Putamen (tissue), 1 donor: ENCODE measurements around the gene TPO.
"Not testable (repeated sequence)": the region's sequence is repeated elsewhere in the genome, so short reads cannot be mapped to it uniquely, and the experiment has no call there.

Experiments
- DNase-seq: peaks from one replicate; pipeline ENCODE4 v3.0.0-alpha.2; 2016; ENCODE audit warnings: low spot score

TPO gene

DNA sequence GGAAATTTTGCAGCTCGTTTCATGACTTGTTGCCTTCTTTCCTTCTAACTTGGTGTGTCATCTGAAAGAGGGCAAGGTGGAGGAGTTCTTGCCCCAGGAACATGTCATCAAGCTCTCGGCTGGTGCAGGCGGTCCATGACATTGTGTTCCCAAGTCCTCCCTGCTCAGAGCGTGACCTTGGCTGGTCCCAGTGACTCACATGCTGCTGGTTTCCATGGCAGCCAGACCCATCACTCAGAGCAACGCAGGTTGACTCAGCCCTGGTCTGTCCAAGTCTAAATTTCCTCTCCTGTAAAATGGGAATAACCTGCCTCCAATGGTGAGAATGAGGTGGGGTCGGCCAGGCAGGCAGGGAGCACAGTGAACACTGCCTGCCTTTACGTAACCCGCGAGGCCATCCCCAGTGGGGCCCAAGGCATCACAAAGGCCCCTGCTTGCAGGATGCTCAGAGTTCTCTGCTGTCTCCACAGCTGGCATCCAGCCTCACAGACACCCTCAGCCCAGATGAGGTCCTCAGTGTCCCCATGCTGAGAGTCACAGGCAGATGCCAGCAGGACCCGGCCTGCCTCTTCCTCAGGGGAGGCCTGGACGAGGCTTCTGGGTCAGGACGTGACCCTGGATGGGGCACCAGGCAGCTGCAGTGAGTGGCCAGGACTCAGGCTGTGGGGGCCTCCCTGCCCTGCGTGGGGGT, 143.7 kb downstream of the TPO start:
- no peak for DNase-seq

DNA sequence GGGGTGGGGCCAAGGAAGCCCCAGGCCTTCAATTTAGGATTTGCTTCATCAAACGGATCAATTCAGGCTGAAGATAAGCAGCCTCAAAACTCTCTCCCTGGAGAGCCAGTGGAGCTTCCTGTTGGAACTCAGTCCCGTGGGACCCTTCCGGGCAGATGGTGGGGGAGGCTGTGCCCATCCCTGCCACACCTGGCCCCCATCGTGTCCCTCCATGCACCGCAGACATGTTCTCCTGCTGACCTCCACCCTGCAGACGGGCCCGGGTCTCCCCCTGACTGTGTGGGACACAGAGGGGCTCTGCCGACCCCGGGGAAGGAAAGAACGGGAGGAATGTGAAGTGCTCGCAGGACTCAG, 144.2 kb downstream of the TPO start:
- DNase-seq, result no peak

DNA sequence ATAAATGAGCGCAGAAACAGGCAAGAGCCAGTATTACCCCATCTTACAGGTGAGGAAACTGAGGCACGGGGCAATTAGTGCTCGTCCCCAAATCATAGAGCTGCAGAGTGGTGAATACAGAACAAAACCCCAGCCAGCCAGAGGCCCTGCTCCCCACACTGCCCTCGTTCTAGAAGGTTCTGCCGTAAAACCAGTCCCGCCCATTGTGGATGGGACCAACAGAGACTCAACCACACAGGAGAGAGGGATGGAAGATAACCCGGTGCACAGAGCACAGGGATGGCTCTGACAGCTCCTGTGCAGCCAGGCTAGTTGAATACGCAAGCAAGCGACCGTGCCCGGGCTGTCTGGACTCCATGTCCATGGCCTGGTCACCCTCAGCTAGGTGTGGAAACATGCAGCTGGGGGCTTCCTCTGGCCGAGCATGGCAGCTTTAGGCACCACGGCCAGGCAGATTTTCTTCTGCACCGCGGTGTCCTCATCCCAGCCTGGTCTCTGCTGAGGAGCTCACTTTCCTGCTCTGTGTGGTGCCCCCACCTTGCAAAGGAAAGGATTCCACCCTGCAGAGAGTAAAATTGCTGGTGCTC, 146.4 kb downstream of the TPO start:
- no peak for DNase-seq

DNA sequence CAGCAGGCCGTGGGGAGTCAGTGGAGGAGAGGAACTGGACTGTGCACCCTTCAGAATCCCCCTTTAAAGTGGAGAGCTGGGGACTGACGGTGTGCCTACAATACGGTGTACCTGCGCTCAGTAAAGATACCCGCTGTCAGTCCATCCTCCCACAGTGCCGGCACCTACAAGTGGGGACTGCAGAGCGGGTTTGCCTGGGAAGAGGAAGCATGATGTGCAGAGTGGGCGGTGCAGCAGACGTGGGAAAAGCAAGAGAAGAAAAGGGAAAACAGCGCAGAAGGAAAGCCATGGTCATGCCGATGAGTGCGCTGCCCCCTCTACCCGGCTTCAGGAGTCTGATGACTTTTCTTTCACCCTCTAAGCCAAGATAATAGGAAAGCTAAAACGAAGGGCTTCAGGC, 148.0 kb downstream of the TPO start:
- no peak for DNase-seq

DNA sequence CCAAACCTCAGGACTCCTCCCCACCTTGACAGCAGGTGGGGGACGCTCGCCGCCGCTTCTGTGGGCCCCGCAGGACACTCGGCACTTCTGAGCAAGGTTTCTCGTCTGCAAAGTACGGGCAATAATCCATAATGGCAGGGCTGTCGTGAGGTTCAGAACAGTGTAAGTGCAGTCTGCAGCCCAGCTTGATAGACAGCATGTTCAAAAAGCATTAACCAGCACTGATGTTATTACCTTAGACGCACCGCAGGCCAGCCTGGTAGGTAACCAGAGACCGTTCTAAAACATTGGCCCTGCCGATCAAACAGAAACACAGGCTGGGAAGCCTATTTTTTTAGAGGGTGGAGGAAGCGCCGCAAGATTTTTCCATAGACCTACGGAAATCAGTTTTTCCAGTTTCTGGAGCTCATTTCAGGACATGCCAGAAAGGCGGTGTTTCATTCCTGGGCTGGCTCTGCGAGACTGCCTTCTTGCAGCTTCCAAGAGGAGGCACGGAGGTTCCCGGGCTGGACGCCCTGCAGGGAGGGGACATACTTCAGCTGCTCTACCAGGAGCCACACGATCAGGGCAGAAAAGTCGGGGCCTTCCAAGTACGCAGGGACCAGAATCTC, 148.7 kb downstream of the TPO start:
- DNase-seq, result no peak

DNA sequence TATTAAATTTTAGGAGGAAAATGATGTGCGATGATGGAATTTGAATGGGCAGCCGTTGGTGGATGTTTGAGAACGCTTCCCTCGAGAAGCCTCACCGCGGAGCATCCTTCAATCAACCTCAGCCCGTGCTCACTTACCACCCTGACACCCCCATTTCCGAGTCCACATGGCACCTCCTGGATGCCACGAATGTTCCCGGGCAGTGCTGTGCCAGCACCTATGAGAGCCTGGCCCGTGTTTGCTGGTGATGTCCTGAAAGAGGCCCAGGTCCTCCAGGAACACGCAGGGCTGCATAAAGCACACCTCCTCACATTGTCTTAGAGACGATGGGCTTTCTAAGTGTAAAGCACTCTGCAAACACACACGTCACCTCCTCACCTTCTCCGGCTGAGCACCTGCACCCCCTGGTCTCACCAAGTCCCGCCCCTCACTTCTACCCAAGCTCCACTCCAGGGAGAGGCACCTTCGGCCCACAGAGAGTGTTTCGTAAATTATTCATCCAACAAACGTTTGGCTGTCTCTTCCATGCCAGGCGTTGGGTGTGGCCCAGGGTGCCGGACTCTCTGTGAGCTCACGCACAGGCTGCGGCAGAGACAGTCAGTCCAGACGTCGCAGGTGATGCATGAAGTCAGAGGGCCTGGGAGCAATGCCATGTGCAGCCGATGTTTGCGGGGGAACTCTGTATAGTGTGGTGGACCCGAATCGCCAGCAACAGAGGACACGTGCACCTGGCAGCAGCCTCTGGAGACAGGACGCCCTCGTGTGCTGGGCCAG, 150.0 kb downstream of the TPO start:
- no peak for DNase-seq

DNA sequence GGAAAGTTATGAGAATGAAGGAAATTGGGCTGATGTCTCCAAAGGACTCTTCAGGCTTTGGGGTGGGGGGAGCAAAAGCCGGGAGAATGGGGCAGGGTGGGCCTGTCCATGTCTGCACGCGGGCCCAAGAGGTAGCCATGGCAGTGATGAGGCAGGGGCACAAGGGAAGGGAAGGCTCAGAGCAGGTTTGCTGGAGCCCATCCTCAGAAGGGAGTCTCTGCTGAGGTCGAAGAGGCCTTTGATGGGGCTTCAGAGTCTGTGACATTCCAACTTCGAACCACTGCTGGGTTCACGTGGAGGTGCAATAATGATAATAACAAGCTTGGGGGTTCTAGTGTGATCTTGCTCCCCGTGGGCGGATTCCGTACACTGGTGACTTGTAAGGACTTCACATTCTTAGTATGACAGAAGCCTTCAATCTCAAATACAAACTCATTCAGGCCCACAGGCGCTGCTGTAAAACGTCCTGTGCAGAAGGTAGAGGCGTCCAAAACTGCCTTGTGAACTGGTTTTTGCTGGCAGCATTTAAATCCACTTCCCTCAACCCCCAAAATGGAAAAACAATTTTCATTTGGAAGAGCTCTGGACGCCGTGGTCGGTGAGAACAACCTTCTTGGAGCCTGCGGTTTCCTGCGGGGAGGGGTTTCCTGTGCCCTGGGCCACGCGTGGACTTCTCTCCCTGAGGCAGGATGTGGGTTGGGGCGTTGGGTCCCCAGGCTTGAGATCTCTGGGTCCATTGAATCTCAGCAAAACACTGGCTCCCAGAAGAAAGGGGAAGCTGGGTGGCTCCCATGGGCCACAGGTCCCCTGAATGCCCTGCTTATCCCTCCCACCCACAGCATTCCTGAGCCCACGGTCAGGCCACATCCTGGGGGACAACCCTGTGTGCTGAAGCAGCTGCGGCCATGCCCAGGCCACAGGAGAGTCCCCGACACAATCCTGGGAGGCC, 151.0 kb downstream of the TPO start:
- no peak for DNase-seq

DNA sequence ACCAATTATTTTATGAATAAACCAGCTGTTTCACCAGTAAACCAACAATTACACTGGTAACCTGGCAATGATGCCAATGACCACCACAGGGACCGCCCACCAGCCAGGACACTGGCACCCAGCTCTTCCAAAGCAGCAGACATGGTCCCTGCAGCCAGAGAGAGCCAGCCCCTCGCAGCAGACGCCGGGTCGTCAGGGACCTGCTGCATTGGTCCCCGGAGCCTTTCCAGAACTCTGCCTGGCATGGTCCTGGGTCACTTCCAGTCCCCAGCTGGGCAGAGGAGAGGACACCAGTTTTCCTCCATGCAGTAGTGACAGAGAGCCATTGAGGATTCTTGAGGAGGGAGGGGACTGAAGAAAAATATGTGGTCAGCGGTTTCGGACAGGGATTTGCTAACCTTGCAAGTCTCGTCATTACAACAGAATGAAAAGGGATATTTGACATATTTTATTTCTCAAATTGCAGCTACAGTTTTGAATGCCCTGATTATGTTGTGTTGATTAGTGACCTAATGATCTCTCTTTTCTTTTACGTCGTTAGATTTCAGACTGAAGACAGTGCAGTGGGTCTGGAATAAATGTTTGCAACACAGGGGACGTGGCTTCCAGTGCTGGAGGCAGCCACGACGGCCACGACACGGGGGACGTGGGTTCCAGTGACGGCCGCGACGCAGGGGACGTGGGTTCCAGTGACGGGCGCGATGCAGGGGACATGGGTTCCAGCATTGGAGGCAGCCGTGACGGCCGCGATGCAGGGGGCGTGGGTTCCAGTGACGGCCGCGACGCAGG, 154.5 kb downstream of the TPO start:
- DNase-seq, result no peak

DNA sequence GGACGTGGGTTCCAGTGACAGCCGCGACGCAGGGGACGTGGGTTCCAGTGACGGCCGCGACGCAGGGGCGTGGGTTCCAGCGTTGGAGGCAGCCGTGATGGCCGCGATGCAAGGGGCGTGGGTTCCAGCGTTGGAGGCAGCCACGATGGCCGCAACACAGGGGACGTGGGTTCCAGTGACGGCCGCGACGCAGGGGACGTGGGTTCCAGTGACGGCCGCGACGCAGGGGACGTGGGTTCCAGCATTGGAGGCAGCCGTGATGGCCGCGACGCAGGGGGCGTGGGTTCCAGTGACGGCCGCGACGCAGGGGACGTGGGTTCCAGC, 155.0 kb downstream of the TPO start:
- not testable (repeated sequence) for DNase-seq

DNA sequence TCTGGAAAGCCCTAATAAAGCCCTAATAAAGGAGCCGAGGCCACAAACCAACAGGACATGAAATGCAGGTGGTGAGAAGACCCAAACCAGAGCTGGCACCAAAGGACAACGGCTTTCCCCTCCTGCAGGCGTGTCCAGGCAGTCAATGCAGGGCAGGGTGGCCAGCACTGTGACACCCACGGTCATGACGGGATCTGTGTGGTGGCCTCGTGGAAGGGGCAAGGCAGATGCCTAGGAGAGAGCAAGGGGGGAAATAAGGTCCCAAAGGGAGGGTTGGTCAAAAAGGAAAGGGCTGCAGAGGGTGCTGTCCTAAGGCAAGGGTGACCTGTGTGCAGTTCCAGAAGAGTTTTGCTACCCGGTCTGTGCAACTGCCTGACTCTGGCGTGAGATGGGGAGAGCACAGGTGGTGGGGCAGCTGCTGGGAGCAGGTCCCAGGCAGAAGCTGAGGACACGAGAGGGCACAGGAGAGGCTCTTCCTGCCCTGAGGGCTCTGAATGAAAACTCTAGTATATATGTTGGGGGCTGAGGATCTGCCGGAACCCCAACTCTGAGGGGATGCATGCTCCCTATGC, 156.7 kb downstream of the TPO start:
- DNase-seq, result no peak

DNA sequence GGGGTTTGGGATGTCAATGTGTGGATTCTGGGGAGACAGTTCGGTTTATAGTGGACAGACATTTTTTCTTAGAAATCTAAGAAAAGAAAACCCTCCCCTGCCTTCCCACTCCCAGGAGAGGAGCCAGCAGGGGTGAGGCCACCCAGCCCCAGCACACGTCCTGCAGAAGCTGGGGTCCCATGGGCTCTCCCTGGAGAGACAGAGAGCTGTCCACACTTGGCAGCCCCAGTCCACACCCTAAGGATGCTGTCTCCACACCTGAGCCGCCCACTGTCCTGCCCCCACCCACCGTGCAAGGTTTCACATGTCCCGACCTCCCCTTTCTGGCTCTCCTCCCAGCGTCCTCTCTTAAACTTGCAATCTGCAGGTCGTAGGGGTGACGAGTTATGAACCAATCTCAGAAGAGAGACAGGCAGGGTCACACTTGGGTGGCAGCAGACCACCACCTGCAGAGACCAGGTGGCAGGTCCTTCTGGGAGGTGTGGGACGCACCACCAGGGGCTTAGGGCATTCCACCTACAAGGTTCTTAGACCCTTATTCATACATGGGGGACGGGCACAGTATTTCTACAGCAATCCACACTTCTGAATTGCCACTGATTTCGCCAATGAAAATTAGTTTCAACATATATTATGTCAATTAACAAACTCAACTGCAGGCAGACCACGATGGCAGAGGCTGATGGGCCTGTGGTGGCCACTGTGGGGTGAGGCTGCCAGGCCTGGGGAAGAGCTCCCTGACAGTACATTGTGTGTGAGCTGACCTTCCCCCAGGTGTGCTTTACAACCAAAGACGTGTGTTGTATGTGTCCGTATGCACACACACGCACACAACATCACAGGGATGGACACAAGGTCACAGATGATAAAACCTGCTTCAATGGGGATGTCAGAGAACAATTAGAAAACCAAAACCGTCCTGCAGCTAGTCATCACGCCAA, 158.5 kb downstream of the TPO start:
- no peak for DNase-seq

DNA sequence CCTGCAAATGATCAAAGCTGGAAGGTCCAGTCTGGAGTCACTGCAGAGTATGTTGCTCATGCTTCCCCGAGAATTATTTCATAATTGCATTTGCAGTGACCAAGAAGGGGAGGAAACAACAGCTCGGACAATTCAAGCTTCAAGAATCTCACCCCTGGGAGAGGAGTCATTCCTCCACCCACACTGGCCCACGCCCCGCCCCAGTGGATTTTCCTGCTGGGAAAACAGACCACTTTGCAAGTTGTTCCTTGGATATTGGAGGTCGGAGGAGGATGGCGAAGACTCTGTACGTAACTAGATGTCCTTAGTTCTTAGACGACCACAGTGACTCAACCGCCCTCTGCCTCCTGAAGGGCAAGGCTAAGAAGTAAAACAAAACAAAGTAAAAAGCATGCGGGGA, 159.4 kb downstream of the TPO start:
- DNase-seq, result no peak

DNA sequence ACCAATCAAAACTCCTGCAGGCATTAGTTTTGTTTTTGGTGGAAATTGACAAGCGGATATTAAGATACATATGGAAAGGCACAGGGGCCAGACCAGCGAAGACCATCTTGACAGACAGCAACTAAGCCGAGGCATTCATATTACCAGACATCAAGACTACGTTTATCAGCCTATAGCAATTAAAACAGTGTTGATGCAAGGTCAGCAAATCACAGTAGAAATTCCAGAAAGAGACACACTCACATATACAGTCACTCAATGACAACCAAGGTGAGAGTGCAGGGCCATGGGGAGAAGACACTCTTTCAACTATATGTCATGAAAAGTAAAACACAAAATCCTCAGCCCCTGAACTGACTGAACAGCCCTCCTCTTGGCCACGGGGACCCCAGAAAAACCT, 164.6 kb downstream of the TPO start:
- DNase-seq, result no peak

DNA sequence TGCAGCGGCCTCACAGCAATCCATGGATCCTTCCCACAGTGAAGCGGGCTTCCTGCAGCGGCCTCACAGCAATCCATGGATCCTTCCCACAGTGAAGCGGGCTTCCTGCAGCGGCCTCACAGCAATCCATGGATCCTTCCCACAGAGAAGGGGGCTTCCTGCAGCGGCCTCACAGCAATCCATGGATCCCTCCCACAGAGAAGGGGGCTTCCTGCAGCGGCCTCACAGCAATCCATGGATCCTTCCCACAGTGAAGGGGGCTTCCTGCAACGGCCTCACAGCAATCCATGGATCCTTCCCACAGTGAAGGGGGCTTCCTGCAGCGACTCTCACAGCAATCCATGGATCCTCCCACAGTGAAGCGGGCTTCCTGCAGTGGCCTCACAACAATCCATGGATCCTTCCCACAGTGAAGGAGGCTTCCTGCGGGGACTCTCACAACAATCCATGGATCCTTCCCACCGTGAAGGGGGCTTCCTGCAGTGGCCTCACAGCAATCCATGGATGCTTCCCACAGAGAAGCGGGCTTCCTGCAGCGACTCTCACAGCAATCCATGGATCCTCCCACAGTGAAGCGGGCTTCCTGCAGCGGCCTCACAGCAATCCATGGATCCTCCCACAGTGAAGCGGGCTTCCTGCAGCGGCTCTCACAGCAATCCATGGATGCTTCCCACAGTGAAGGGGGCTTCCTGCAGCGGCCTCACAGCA, 168.1 kb downstream of the TPO start:
- DNase-seq, result not testable (repeated sequence)

DNA sequence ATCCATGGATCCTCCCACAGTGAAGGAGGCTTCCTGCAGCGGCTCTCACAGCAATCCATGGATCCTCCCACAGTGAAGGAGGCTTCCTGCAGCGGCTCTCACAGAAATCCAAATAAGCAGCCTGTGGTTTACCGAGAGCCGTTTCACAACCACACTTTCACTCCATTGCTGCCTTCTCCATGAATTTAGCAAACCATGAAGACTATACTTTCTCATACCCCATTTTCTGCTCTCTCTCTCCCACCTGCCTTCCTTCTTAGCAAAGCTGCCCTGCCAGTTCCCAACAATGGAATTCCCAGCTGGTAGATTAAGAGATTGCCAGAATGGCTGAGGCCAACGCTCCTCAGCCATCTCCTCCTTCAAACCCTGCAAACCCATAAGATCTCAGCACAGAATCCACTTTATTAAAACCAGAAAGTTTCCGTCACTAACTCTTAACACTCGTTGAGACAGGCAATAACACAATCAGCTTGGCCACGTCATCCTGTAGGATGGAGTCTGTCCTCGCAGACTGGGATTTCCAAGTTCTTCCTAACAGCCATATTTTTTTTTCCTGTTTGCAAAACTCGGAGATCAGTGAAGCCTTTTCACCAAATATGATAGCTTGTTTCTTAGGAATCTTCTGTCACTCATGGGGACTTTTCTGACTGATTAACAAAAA, 168.8 kb downstream of the TPO start:
- DNase-seq, result no peak

DNA sequence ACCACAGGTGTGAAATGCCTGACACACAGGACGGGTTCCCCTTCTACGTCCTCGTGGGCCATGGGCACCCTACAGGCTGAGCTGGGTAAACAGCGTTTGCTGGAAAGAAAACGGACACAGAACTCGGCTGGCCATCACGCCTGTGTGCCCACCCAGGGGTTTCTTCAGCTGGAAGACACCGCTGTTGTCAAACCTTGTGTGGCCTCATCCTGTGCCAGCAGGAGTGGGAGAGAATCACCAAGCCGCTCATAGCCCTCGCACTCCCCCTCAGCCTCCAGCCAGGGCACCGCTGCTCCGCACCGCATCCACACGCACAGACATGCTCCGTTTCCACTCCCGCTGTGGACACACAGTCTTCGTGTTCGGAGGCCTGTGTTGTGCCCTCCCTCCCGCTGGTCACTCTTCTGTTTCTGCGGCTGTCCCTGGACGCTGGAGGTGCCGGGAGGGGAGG, 169.7 kb downstream of the TPO start:
- DNase-seq, result no peak

DNA sequence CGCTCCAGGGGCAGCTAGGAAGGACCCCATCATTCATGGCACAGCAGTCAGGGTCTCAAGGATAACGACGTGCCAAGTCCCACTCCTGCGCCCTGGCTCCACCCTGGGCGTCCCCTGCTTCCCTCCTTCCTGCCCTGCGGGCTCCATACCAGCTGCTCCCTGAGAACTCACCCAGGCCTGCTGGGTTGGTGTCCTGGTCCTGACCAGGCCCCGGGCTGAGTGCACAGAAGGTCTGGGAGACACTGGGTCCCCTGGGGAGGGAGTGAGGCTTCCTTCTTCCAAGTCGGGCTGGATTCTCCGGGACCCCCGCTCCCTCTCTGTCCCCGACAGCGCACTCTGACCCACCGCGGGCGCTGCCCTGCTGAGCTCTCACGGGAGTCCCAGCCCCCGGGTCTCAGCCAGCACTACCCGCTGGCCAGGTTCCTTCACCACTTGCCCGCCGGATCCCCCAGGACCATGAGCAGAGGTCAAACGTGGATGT, 170.8 kb downstream of the TPO start:
- DNase-seq, result no peak
